Prostate gland (tissue), 2 donors: ENCODE results near the gene PAX6.

ENCODE experiments used
- POLR2A ChIP-seq: fragments of 450-650 bp; IDR thresholded peaks from one replicate; pipeline ENCODE4 v1.6.1; 2016; ENCODE audit warnings: antibody characterized with exemption, mild to moderate bottlenecking
- POLR2AphosphoS5 ChIP-seq: sonication (generic); formaldehyde crosslinking; IDR thresholded peaks from one replicate; pipeline ENCODE4 v1.6.1; 2017; ENCODE audit warnings: antibody characterized with exemption
- TF ChIP-seq, protein P1 (sequence below), 4 experiments: fragments of 200-600 bp in 2 of 4; fragments of 450-650 bp in 2 of 4; sonication (generic) in 2 of 4; IDR thresholded peaks; 1 replicate in 3 of 4; 2 replicates in 1 of 4; pipeline ENCODE4 v1.5.1; 2016 to 2019; ENCODE audit warnings: antibody characterized with exemption in 4 of 4, mild to moderate bottlenecking in 2 of 4, moderate library complexity in 2 of 4

DNA sequence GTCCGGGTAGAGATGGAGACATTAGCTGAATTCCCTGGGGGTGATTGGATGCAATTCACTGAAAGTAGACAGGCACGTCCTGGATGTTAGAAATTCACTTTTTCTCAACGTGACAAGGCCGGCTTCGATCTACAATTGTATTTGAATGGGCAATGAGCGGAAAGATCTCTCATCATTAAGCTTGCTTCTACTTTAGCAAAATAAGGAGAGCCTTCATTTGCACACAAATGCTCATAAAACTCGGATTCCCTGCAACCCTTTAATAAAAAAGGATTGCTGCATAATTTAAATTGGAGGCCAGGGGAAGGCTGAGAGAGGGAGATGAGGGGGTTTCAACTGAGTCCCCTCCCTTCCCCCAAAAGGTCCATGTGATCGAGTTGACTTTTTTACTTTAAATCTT, 10.6 kb upstream of the PAX6 start:
- TF ChIP-seq POLR2A (no peak), POLR2AphosphoS5 (no peak)
- TF ChIP-seq, protein P1, sequence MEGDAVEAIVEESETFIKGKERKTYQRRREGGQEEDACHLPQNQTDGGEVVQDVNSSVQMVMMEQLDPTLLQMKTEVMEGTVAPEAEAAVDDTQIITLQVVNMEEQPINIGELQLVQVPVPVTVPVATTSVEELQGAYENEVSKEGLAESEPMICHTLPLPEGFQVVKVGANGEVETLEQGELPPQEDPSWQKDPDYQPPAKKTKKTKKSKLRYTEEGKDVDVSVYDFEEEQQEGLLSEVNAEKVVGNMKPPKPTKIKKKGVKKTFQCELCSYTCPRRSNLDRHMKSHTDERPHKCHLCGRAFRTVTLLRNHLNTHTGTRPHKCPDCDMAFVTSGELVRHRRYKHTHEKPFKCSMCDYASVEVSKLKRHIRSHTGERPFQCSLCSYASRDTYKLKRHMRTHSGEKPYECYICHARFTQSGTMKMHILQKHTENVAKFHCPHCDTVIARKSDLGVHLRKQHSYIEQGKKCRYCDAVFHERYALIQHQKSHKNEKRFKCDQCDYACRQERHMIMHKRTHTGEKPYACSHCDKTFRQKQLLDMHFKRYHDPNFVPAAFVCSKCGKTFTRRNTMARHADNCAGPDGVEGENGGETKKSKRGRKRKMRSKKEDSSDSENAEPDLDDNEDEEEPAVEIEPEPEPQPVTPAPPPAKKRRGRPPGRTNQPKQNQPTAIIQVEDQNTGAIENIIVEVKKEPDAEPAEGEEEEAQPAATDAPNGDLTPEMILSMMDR (IDR thresholded peaks at IDR 0.05) = no peak
